Motor neuron (in vitro differentiated cells): ENCODE data around the gene FERMT2. TPM values are rescaled to one million over a fixed set of nuclear protein-coding genes. Genes with fewer than 3 reads are reported as not detected.

ENCODE experiments used
- ATAC-seq, 8 experiments: fragments of 200-7000 bp; cut with Tn5 transposase; replicated peaks in 6 of 8; 2 replicates each; pipeline ENCODE4 v1.8.0; 2021; ENCODE audit warnings: mild to moderate bottlenecking in 8 of 8, moderate library complexity in 8 of 8
- H3K27ac ChIP-seq, 2 donors: fragments of 250-450 bp; sonication (Bioruptor Pico); 2 replicates each; pipeline ENCODE4 v1.9.0; 2021; ENCODE audit warnings: antibody characterized with exemption in 2 of 2, mild to moderate bottlenecking in 2 of 2, moderate library complexity in 1 of 2
- H3K4me1 ChIP-seq, 2 donors: fragments of 250-450 bp; sonication (Bioruptor Pico); replicated peaks in 1 of 2; 2 replicates each; pipeline ENCODE4 v1.6.1; 2021; ENCODE audit warnings: antibody characterized with exemption in 2 of 2, mild to moderate bottlenecking in 2 of 2, moderate library complexity in 1 of 2
- H3K4me3 ChIP-seq, 5 donors: fragments of 250-450 bp; sonication (Bioruptor Pico); 2 replicates each; pipeline ENCODE4 v1.9.0; 2021; ENCODE audit warnings: antibody characterized with exemption in 5 of 5, mild to moderate bottlenecking in 5 of 5, moderate library complexity in 4 of 5
- WGBS, 10 experiments: fragments of 450-650 bp; shearing (Covaris generic); methylation state at CpG; one replicate each; pipeline ENCODE4 v1.0.0; 2022; 5-methylcytosine and 5-hydroxymethylcytosine counted together
- in situ Hi-C, 9 experiments: fragments of 400-800 bp; cut with MboI; loops; one replicate each; pipeline ENCODE4 v1.15.0; 2021; ENCODE audit warnings: low sequenced_read_pairs in 9 of 9, low pct_unique_long_range_greater_than_20kb in 2 of 9; ENCODE audit not compliant: unreplicated experiment in 9 of 9
- total RNA-seq, 8 experiments: library from RNA; unstranded; fragments of 300-600 nt; gene quantifications; 2 replicates each; pipeline versions ENCODE4 v1.2.3 to v1.2.4, GENCODE V29; 2022

FERMT2 gene
- total RNA-seq, 8 experiments from 2014 or later = 28.5 to 148 (median 64.9) TPM

DNA sequence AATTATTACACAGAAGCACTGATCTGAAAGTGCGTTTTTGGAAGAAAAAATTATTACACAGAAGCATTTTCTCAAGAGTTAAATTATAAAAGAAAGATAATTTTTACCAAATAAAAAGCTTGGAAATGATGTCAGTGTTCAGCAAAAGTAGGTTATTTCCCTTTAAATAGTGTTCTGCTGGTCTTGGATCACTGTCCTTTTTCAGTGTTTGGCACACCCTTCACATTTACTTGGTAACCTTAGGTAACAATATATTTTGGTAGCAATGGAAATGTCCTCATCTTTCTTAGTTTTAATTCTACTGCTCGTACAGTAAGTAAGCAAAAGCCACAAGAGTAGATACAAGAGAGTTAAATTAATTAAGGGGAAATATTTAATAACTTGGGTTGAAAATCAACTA, 40.3 kb downstream of the FERMT2 start:
- Histone ChIP-seq H3K4me1 (no peaks in the 10 kb centered on the region), H3K4me3 (no peak overlapping the region), H3K27ac (no peak overlapping the region)
- 19 to 100% (median 94%) methylated on average over 1 to 2 of the region's 2 CpGs for WGBS, 10 experiments
- ATAC-seq = peak in 2 of 8 experiments; percentile 30 to 47
- in situ Hi-C loops = no loop called here

DNA sequence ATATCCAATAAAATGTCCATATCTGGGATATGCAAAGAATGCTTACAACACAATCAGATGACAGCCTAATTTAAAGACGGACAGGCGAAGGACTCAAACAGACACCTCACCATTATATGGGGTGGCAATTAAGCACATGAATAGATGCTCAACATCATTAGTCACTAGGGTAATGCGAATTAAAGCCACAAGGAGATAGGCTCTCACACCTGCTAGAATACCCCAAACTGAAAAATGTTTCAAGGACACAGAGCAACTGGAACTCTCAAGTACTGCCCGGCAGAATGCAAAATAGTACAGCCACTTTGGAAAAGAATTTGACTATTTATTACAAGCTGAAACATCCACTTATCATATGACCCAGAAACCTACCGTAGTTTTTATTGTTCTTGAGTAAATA, 42.9 kb downstream of the FERMT2 start:
- no peak overlapping the region for H3K27ac ChIP-seq
- in situ Hi-C loops = no loop called here
- no peaks in the 10 kb centered on the region for H3K4me1 ChIP-seq
- no peak overlapping the region for H3K4me3 ChIP-seq
- WGBS, 10 experiments = 87 to 100% (median 97%) methylated on average over 1 to 5 of the region's 5 CpGs
- ATAC-seq = no peak

DNA sequence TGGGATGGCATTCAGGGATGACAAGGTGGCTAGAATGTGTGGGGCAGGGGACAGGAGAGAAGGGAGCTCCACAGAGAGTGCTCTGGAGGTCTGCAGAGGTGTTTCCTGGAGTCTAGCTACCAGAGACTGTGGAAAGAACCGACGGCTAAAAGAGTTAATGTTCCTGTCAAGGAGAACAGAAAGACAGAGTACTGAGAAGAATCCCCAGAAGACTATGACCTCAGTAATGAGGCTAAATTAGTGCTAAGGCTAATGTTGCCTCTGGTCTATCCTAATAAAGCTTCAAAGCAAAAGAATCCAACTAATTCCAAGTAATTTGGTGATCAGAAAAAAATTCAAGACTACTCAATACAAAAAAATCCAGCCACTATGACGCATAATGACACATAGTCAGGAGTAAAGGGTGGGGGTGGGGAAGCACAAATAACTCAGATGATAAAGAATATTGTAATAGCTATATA, 44.7 kb downstream of the FERMT2 start:
- peak in 2 of 8 experiments; percentile 51 to 61 for ATAC-seq
- H3K4me1 ChIP-seq = no peaks in the 10 kb centered on the region
- 0 to 100% (median 65%) methylated on average over 1 to 3 of the region's 3 CpGs; no CpG with 5 or more reads in 1 of the 10 experiments for WGBS, 10 experiments
- in situ Hi-C loops = no loop called here
- H3K27ac ChIP-seq = no peak overlapping the region
- no peak overlapping the region for H3K4me3 ChIP-seq

DNA sequence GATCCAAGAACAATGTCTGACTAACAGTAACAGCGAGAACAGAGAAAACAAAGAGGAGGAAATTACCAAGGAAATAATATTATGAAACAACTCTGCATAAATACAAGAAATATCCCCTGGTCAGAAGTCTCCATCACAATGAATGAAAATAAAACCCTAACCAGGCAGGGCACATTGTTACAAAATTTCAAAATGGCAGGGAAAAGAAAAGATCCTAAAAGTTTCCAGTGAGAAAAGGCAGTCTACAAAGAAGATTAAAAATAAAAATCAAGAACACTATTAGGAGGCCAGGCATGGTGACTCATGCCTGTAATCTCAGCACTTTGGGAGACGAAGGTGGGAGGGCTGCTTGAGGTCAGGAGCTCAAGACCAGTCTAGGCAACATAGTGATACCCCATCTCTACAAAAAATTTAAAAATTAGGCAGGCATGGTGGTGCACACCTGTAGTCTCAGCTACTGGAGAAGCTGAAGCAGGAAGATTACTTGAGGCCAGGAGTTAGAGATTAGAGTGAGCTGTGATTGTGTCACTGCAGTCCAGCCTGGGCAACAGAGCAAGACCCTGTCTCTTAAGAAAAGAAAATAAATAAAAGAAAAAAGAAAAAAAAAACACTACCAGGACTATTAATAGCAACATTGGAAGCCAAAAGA, 47.8 kb downstream of the FERMT2 start:
- ATAC-seq = peak in 1 of 8 experiments; percentile 33
- Histone ChIP-seq H3K4me3 (no peak overlapping the region), H3K4me1 (no peaks in the 10 kb centered on the region), H3K27ac (no peak overlapping the region)
- 0 to 100% (median 97%) methylated on average over 1 to 2 of the region's 2 CpGs; no CpG with 5 or more reads in 1 of the 10 experiments for WGBS, 10 experiments
- in situ Hi-C loops = no loop called here

DNA sequence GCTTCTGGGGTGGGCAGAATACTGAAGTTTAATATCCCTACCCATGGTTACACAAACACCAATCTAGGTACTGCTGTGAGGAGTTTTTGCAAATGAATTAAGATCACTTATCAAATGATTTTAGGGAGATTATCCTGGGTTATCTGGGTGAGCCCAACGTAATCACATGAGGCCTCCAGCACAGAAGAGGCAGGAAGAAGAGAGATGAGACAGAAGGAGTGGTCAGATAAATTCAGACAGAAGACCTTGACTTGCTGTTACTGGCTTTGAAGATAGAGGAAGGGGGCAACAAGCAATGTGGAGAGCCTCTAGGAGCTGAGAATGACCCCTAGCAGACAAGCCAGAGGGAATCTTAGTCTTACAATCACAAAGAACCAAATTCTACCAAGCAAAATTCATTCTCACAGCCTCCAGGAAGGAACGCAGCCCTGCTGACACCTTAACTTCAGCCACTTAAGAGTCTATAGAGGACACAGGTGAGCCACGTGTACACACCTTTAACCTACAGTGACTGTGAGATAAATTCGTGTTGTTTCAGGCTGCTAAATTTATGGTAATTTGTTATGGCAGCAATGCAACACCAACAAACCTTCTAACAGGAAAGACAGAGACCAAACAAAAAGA, 49.4 kb downstream of the FERMT2 start:
- in situ Hi-C loops = no loop called here
- no peak for ATAC-seq
- 0 to 90% (median 68%) methylated on average over 1 to 4 of the region's 4 CpGs; no CpG with 5 or more reads in 1 of the 10 experiments for WGBS, 10 experiments
- no peak overlapping the region for H3K27ac ChIP-seq
- H3K4me1 ChIP-seq = no peaks in the 10 kb centered on the region
- no peak overlapping the region for H3K4me3 ChIP-seq

DNA sequence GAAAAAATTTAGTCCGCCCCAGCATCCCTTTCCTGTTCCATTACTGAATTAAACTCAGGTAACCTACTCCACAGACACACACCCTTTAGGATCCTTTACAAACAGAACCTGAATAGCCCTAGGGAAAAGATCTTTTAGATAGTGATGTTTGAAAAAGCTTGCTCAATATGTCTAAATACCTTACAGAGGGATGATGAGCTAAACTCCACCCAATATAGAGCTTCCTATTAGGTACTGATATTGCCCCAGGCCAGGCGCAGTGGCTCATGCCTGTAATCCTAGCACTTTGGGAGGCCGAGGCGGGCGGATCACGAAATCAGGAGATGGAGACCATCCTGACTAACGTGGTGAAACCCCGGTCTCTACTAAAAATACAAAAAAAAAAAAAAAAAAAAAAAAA, 50.1 kb downstream of the FERMT2 start:
- WGBS, 10 experiments = 60 to 100% (median 98%) methylated on average over 1 to 8 of the region's 8 CpGs; no CpG with 5 or more reads in 3 of the 10 experiments
- no peak for ATAC-seq
- no peaks in the 10 kb centered on the region for H3K4me1 ChIP-seq
- H3K4me3 ChIP-seq = no peak overlapping the region
- no peak overlapping the region for H3K27ac ChIP-seq
- in situ Hi-C loops = no loop called here

DNA sequence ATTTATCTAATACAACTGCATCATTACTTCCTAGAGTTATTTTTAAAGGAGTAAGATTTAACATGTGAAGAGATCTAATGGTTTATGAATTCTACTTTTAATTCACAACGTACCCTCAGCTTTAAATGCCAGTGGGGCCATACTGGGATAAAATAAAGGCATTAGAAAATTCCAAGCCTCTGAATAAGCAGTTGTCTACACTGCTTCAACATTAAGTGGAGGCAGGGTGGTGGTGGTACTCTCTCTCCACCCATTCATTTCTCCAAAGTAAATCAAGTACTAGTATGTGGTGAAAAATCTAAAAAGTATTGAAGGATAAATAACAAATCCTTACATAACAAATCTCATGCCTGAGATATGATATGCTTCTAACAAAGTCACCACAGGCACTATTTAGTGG, 52.4 kb downstream of the FERMT2 start:
- Histone ChIP-seq H3K27ac (no peak overlapping the region), H3K4me1 (peaks cover 3 to 5% of the 10 kb centered on the region in 2 donors), H3K4me3 (no peak overlapping the region)
- 20 to 100% (median 100%) methylated on average over 1 of the region's 1 CpG; no CpG with 5 or more reads in 1 of the 10 experiments for WGBS, 10 experiments
- in situ Hi-C loops = no loop called here
- no peak for ATAC-seq

DNA sequence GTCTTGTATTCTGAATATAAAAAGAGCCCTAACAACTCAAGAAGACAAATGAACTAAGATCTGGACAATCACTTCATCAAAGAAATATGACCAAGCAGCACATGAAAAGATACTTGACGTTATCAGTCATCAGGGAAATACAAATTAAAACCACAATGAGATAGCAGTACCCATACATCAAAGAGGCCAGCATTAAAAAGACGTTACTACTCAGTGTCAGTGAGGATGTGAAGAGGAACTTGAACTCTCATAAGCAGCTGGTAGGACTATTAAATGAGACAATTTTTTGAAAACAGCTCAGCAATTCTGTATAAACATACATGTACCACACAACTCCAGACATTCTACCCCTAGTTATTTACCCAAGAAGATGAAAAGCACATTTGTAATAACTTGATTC, 55.9 kb downstream of the FERMT2 start:
- ATAC-seq = no peak
- Histone ChIP-seq H3K4me3 (no peak overlapping the region), H3K27ac (no peak overlapping the region), H3K4me1 (peaks cover 3 to 5% of the 10 kb centered on the region in 2 donors)
- in situ Hi-C loops = no loop called here
- 14 to 100% (median 45%) methylated on average over 1 to 2 of the region's 2 CpGs; no CpG with 5 or more reads in 2 of the 10 experiments for WGBS, 10 experiments

DNA sequence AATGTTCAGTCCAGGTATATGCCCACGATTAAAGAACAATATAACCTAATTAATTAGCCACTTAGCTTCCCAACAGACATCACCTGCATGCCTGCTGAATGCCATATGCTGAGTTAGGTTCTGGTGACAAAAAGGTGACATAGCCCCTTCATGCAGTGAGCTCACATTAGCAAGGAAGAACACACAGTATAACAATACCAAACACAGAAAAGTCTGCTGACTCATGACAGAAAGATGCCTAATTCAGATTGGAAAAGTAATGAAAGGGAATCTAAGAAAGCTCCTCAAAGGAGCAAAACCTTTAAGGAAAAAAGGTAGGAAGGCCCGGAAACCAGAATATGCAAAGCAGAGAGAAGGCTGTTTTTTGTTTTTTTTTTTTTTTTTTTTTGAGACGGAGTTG, 59.0 kb downstream of the FERMT2 start:
- Histone ChIP-seq H3K4me3 (no peak overlapping the region), H3K4me1 (peaks cover 3 to 5% of the 10 kb centered on the region in 2 donors), H3K27ac (no peak overlapping the region)
- in situ Hi-C loops = no loop called here
- no peak for ATAC-seq
- 75 to 100% (median 84%) methylated on average over 1 to 3 of the region's 3 CpGs; no CpG with 5 or more reads in 2 of the 10 experiments for WGBS, 10 experiments

DNA sequence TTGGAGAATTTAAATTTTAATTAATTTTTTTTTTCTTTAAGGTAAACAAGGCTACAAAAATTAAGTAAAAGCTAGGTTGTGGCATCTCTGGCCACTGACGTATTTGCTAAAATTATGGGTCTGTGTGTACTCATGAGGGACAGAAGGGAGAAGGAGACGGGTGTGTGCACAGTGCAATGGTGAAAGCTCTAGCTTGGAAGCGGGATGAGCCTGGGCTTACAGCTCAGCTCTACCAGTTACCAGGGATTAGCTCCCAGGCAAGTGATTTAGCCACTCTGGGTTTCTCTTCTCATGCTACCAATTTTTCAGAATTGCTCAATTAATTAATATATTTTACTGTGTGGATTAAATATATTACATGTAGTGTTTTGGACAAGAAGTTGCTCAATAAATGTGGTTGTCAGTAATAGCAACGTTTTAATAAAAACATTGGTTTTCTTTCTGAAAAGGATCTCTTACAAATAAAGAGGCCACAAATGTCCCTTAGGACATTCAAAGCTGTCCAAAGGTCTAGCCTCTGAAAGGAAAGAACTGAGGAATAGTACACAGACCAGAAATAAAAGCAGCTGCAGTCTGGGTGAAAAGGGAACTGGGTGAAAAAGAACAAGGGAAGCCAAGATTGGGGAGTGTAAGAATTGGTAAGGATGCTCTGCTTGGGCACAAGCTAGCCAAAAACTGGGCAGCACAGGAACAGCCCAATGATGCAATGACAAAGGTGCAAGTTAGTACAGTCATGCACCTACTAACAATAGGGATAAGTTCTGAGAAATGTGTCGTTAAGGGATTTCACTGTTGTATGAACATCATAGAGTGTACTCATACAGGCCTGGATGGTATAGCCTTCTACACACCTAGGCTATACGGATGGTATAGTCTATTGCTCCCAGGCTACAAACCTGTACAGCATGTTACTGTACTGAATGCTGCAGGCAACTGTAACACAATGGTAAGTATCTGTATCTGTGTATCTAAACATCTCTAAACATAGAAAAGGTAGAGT, 61.7 kb downstream of the FERMT2 start:
- 80 to 100% (median 90%) methylated on average over 1 to 4 of the region's 6 CpGs; no CpG with 5 or more reads in 1 of the 10 experiments for WGBS, 10 experiments
- ATAC-seq = no peak
- in situ Hi-C loops = no loop called here
- Histone ChIP-seq H3K4me3 (no peak overlapping the region), H3K4me1 (no peaks in the 10 kb centered on the region), H3K27ac (no peak overlapping the region)

DNA sequence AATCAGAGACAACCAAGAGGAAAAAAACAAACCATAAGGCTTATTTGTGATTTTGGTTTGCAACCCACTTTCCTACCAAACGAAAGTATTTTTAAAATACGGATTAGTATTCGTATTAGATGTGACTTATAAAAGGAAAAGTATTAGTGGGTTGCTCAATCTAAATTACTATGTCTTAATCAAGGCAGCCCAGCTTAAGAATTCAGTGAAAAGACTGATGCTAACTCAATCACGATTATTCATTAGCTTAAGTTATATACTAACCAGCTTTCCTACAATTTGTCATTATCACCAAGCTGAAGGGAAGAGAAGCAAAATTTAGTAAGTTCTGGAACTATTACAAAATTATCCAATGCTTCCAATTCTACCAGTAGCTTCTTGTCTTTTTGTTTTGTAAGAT, 62.7 kb downstream of the FERMT2 start:
- H3K4me3 ChIP-seq = no peak overlapping the region
- H3K4me1 ChIP-seq = no peaks in the 10 kb centered on the region
- no peak for ATAC-seq
- WGBS, 10 experiments = 80 to 100% (median 90%) methylated on average over 2 to 4 of the region's 4 CpGs; no CpG with 5 or more reads in 1 of the 10 experiments
- in situ Hi-C loops = no loop called here
- H3K27ac ChIP-seq = no peak overlapping the region

DNA sequence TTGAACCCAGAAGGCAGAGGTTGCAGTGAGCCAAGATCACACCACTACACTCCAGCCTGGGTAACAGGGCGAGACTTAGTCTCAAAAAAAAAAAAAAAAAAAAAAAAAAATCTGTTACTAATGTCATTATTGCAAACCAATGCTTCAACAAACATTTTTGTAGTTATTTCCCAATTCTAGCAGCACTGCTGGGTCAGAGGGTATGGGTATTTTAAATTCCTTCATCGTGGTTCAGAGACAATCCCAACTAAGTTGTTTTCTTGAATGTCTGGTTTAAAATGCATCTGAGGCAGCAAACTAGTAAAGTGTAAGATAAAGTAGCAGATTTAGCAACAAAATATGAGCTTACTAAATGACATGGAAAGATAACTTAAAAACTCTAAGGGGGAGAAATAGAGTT, 65.6 kb downstream of the FERMT2 start:
- in situ Hi-C loops = no loop called here
- 14 to 100% (median 93%) methylated on average over 1 to 2 of the region's 2 CpGs; no CpG with 5 or more reads in 2 of the 10 experiments for WGBS, 10 experiments
- no peak overlapping the region for H3K27ac ChIP-seq
- no peak overlapping the region for H3K4me3 ChIP-seq
- H3K4me1 ChIP-seq = no peaks in the 10 kb centered on the region
- no peak for ATAC-seq

DNA sequence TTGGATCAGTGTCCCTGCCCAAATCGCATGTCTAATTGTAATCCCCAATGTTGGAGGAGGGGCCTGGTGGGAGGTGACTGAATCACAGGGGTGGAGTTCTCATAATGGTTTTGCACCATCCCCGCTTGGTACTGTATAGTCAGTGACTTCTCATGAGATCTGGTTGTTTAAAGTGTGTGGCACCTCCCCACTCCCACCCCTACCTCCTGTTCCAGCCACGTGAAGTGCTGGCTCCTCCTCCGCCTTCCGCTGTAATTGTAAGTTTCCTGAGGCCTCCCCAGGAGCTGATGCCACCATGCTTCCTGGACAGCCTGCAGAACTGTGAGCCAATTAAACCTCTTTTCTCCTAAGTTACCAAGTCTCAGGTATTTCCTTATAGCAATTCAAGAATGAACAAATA, 67.2 kb downstream of the FERMT2 start:
- in situ Hi-C loops = no loop called here
- H3K4me3 ChIP-seq = no peak overlapping the region
- ATAC-seq = no peak
- peaks cover 0 to 6% of the 10 kb centered on the region in 2 donors for H3K4me1 ChIP-seq
- H3K27ac ChIP-seq = no peak overlapping the region
- 40 to 100% (median 80%) methylated on average over 1 to 5 of the region's 5 CpGs; no CpG with 5 or more reads in 3 of the 10 experiments for WGBS, 10 experiments
